CD4-positive, alpha-beta T cell (primary cell): Measurements from ENCODE around the gene PKHD1. TPM values are rescaled to one million over a fixed set of nuclear protein-coding genes. Genes with fewer than 3 reads are reported as not detected.

Experiments used
- ATAC-seq: fragments of 200-7000 bp; cut with Tn5 transposase; one replicate; pipeline ENCODE4 v1.10.0; 2022; ENCODE audit warnings: mild to moderate bottlenecking; ENCODE audit not compliant: poor library complexity
- CTCF ChIA-PET: fragments of 350-600 bp; sonication (Branson Sonifier 250); formaldehyde crosslinking; loops from one replicate; lab custom pipeline; 2021; ENCODE audit warnings: antibody characterized with exemption, inconsistent platforms; lab: Charles Lee
- POLR2A ChIA-PET: fragments of 350-600 bp; sonication (Branson Sonifier 250); formaldehyde crosslinking; loops from one replicate; lab custom pipeline; 2021; ENCODE audit warnings: antibody characterized with exemption, inconsistent platforms; lab: Charles Lee
- DNase-seq, 14 experiments: peaks; one replicate each; pipeline ENCODE4 v3.0.0-alpha.2; 2013 to 2020; ENCODE audit warnings: mixed read lengths in 2 of 14
- H3K27ac ChIP-seq, 2 donors: one replicate each; pipeline versions ENCODE4 v1.5.1 to v1.7.0; 2013; ENCODE audit warnings: low read length in 2 of 2, low read depth in 1 of 2, mild to moderate bottlenecking in 1 of 2
- H3K27me3 ChIP-seq, 2 experiments: 1 replicate in 1 of 2; 2 replicates in 1 of 2; pipeline versions ENCODE4 v1.6.1 to v1.7.0; 2013; ENCODE audit warnings: low read length in 2 of 2, control low read depth in 1 of 2, mild to moderate bottlenecking in 1 of 2, moderate library complexity in 1 of 2; ENCODE audit not compliant: insufficient read depth in 2 of 2, control insufficient read depth in 1 of 2
- H3K36me3 ChIP-seq: one replicate; pipeline ENCODE4 v1.6.1; 2013; ENCODE audit warnings: low read length, control low read depth; ENCODE audit not compliant: insufficient read depth
- H3K4me1 ChIP-seq: one replicate; pipeline ENCODE4 v1.6.1; 2013; ENCODE audit warnings: low read length, control low read depth; ENCODE audit not compliant: insufficient read depth
- H3K4me3 ChIP-seq: one replicate; pipeline ENCODE4 v1.5.1; 2013; ENCODE audit warnings: mild to moderate bottlenecking, low read length, moderate library complexity
- H3K9me3 ChIP-seq, 2 experiments: 1 replicate in 1 of 2; 2 replicates in 1 of 2; pipeline versions ENCODE4 v1.6.1 to v1.7.0; 2013; ENCODE audit warnings: low read length in 2 of 2, mild to moderate bottlenecking in 2 of 2, control low read depth in 1 of 2, moderate library complexity in 1 of 2; ENCODE audit not compliant: control insufficient read depth in 1 of 2, insufficient read depth in 1 of 2
- H3K27ac Mint-ChIP-seq: one replicate; pipeline ENCODE4 v1.8.0; 2020; ENCODE audit warnings: mixed read lengths
- H3K27me3 Mint-ChIP-seq: one replicate; pipeline ENCODE4 v1.8.0; 2021; ENCODE audit warnings: mixed read lengths
- H3K36me3 Mint-ChIP-seq: one replicate; pipeline ENCODE4 v1.8.0; 2021; ENCODE audit warnings: low read depth, mixed read lengths
- H3K4me1 Mint-ChIP-seq: one replicate; pipeline ENCODE4 v1.8.0; 2021; ENCODE audit warnings: low read depth, mixed read lengths
- H3K4me3 Mint-ChIP-seq: one replicate; pipeline ENCODE4 v1.8.0; 2020; ENCODE audit warnings: mild to moderate bottlenecking, mixed read lengths
- H3K9me3 Mint-ChIP-seq: one replicate; pipeline ENCODE4 v1.8.0; 2020; ENCODE audit warnings: mixed read lengths
- CTCF ChIP-seq: fragments of 200-600 bp; IDR thresholded peaks from one replicate; pipeline ENCODE4 v1.8.0; 2022; ENCODE audit warnings: antibody characterized with exemption, mild to moderate bottlenecking
- intact Hi-C, 2 experiments: fragments of 100-400 bp; cut with DNase I in 1 of 2; cut with micrococcal nuclease in 1 of 2; formaldehyde crosslinking; loops; one replicate each; pipeline versions ENCODE4 v1.15.1 to v1.9.0; 2023 to 2025; cut with DNase I, micrococcal nuclease
- total RNA-seq, 174 experiments: library from RNA in 2 of 174; stranded (reverse) in 2 of 174; gene quantifications; one replicate each; pipeline ENCODE4 v1.2.3 and lab custom pipeline; 2021 to 2026

PKHD1 gene
- total RNA-seq, 2 experiments from 2014 or later: 0.03 TPM; not detected in 1

- Mint-ChIP-seq H3K36me3 (no peaks in the 10 kb centered on the region), H3K27ac (no peak overlapping the region), H3K27me3 (peaks cover 19% of the 10 kb centered on the region), H3K9me3 (no peaks in the 10 kb centered on the region), H3K4me3 (no peak overlapping the region), H3K4me1 (no peaks in the 10 kb centered on the region)
- ChIA-PET CTCF (no interaction called here), POLR2A (no interaction called here)
- DNase-seq: no peak
- Histone ChIP-seq H3K36me3 (no peaks in the 10 kb centered on the region), H3K27me3 (peaks cover 0 to 2% of the 10 kb centered on the region in 2 experiments), H3K27ac (no peak overlapping the region), H3K4me3 (no peak overlapping the region), H3K9me3 (no peaks in the 10 kb centered on the region), H3K4me1 (no peaks in the 10 kb centered on the region)
- TF ChIP-seq CTCF: no peak
- no peak for ATAC-seq
- intact Hi-C loops: loop anchor here (5.0 kb wide), 2 partner anchors 405 to 805 kb away; no protein-coding TSS in a partner anchor
These were observed 230.3 kb downstream of the PKHD1 start for GRCh38 chr6:51857134-51857533.

GRCh38 chr6:51856508-51856907 is 230.9 kb downstream of the PKHD1 start:
- Mint-ChIP-seq H3K4me3 (no peak overlapping the region), H3K27me3 (peaks cover 19% of the 10 kb centered on the region), H3K9me3 (no peaks in the 10 kb centered on the region), H3K4me1 (no peaks in the 10 kb centered on the region), H3K27ac (no peak overlapping the region), H3K36me3 (no peaks in the 10 kb centered on the region)
- H3K27ac ChIP-seq: no peak overlapping the region
- DNase-seq (no peak), ATAC-seq (no peak)
- no peaks in the 10 kb centered on the region for H3K4me1 ChIP-seq
- no peaks in the 10 kb centered on the region for H3K36me3 ChIP-seq
- CTCF ChIA-PET: no interaction called here
- H3K4me3 ChIP-seq: no peak overlapping the region
- H3K27me3 ChIP-seq: peaks cover 0 to 2% of the 10 kb centered on the region in 2 experiments
- intact Hi-C loops: loop anchor here (5.0 kb wide), 2 partner anchors 406 to 806 kb away; no protein-coding TSS in a partner anchor
- POLR2A ChIA-PET: no interaction called here
- TF ChIP-seq CTCF: no peak
- no peaks in the 10 kb centered on the region for H3K9me3 ChIP-seq

- peak; percentile 57 for TF ChIP-seq CTCF
- no peaks in the 10 kb centered on the region for H3K4me1 Mint-ChIP-seq
- H3K36me3 ChIP-seq: no peaks in the 10 kb centered on the region
- intact Hi-C loops: loop anchor here (2.0 to 5.0 kb wide), 3 partner anchors 165 to 807 kb away; no protein-coding TSS in a partner anchor
- no peaks in the 10 kb centered on the region for H3K36me3 Mint-ChIP-seq
- no peak overlapping the region for H3K4me3 Mint-ChIP-seq
- no peaks in the 10 kb centered on the region for H3K4me1 ChIP-seq
- DNase-seq (peak in 3 of 14 experiments; percentile 34 to 57 (median 51)), ATAC-seq (no peak)
- ChIA-PET CTCF (no interaction called here), POLR2A (no interaction called here)
- no peak overlapping the region for H3K27ac ChIP-seq
- H3K9me3 Mint-ChIP-seq: no peaks in the 10 kb centered on the region
- no peak overlapping the region for H3K4me3 ChIP-seq
- H3K27me3 Mint-ChIP-seq: peaks cover 14% of the 10 kb centered on the region
- H3K9me3 ChIP-seq: no peaks in the 10 kb centered on the region
- H3K27me3 ChIP-seq: peaks cover 0 to 2% of the 10 kb centered on the region in 2 experiments
- H3K27ac Mint-ChIP-seq: no peak overlapping the region
These were observed 231.9 kb downstream of the PKHD1 start for GRCh38 chr6:51855310-51856082.
